ENCODE data around the gene FAAP24. TPM values are rescaled to one million over a fixed set of nuclear protein-coding genes. Genes with fewer than 3 reads are reported as not detected.

FAAP24 gene
- total RNA-seq, 1 experiment from 2014 or later = 6.0 TPM

DNA sequence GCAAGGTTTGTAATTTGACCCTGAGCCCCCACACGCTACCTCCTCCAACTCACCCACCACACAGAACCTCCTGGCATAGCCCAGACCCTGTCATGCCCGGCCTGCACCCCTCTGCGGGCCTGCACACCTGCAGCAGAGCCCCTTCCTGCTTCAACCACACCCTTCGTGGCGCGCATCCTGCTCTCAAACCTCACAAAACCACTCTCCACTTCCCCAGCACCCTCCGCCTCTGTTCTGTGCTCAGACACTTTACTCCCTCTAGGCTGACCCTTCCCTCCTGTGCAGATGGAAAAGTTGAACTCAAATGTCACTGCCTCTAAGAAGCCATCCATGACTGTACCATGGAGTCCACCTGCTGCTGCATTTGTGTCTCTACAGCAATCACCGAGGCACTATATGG lies 28.5 kb downstream of the FAAP24 start:
- Mint-ChIP-seq H3K27me3 (ENCODE audit: low read depth) (no peaks in the 10 kb centered on the region), H3K36me3 (ENCODE audit: insufficient read depth in 1 of 3, low read depth in 3 of 3) (peaks cover 29 to 71% (median 70%) of the 10 kb centered on the region in 3 experiments), H3K4me1 (peaks cover 3 to 9% of the 10 kb centered on the region in 2 experiments), H3K9me3 (no peaks in the 10 kb centered on the region), H3K4me3 (no peak overlapping the region), H3K27ac (peak overlapping the region in 2 of 3 experiments; percentile 77 to 87; a peak in 4 of 7 replicates)
- Histone ChIP-seq H2AK5ac (ENCODE audit: insufficient read length, low read length) (no peak overlapping the region), H3K56ac (ENCODE audit: insufficient read length, low read depth, low read length) (no peak overlapping the region), H3K27ac (ENCODE audit: insufficient read length, low read depth, low read length) (no peak overlapping the region), H2BK15ac (ENCODE audit: low read depth, low read length) (no peak overlapping the region), H2BK120ac (ENCODE audit: low read depth, low read length, poor library complexity, severe bottlenecking) (no peak overlapping the region), H4K8ac (replicated peaks; ENCODE audit: insufficient read length, low read depth, low read length) (no peak overlapping the region), H2BK12ac (ENCODE audit: insufficient read length, low read depth, low read length) (no peak overlapping the region), H3K79me2 (ENCODE audit: insufficient read depth, low read length) (no peaks in the 10 kb centered on the region), H4K5ac (ENCODE audit: insufficient read length, low read depth, low read length) (no peak overlapping the region), H4K20me1 (ENCODE audit: control insufficient read depth, insufficient read depth, insufficient read length) (no peaks in the 10 kb centered on the region), H3K9me3 (ENCODE audit: control insufficient read depth, low read depth, low read length) (no peaks in the 10 kb centered on the region), H3K9ac (ENCODE audit: extremely low read depth, insufficient read length, low read length) (no peak overlapping the region), H3K4ac (ENCODE audit: low read depth, low read length) (no peak overlapping the region), H3K4me2 (ENCODE audit: insufficient read depth, insufficient read length, low read length) (no peak overlapping the region), H3K79me1 (ENCODE audit: insufficient read depth, low read depth, low read length, poor library complexity, severe bottlenecking) (no peaks in the 10 kb centered on the region), H4K91ac (ENCODE audit: insufficient read length, low read depth, low read length) (no peak overlapping the region), H2AFZ (ENCODE audit: low read length) (no peak overlapping the region), H2BK5ac (ENCODE audit: insufficient read length, low read length) (no peak overlapping the region), H3K23ac (ENCODE audit: insufficient read length, low read depth, low read length) (no peak overlapping the region), H3K14ac (ENCODE audit: insufficient read depth, low read length) (no peak overlapping the region), H3K4me1 (ENCODE audit: insufficient read depth, low read length) (no peaks in the 10 kb centered on the region), H3K23me2 (ENCODE audit: insufficient read length, low read depth, low read length, poor library complexity, severe bottlenecking) (no peaks in the 10 kb centered on the region), H2BK20ac (ENCODE audit: low read depth, low read length, poor library complexity, severe bottlenecking) (no peak overlapping the region), H3K18ac (ENCODE audit: insufficient read length, low read depth, low read length) (no peak overlapping the region), H3T11ph (ENCODE audit: low read length) (no peak overlapping the region), H3K27me3 (ENCODE audit: insufficient read depth, low read length) (no peaks in the 10 kb centered on the region)
- WGBS (ENCODE audit: extremely low coverage, insufficient read length, low lambda C conversion rate) = no CpG with 5 or more reads among the region's 8 CpGs
- DNase-seq = no peak
- TF ChIP-seq, protein P1, sequence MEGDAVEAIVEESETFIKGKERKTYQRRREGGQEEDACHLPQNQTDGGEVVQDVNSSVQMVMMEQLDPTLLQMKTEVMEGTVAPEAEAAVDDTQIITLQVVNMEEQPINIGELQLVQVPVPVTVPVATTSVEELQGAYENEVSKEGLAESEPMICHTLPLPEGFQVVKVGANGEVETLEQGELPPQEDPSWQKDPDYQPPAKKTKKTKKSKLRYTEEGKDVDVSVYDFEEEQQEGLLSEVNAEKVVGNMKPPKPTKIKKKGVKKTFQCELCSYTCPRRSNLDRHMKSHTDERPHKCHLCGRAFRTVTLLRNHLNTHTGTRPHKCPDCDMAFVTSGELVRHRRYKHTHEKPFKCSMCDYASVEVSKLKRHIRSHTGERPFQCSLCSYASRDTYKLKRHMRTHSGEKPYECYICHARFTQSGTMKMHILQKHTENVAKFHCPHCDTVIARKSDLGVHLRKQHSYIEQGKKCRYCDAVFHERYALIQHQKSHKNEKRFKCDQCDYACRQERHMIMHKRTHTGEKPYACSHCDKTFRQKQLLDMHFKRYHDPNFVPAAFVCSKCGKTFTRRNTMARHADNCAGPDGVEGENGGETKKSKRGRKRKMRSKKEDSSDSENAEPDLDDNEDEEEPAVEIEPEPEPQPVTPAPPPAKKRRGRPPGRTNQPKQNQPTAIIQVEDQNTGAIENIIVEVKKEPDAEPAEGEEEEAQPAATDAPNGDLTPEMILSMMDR (conservative IDR thresholded peaks at IDR 0.05) = no peak

Measured in H9 (cell line).